Gastrocnemius medialis (tissue), 4 donors: ENCODE measurements around the gene EPHX1.

Experiments used
- CTCF ChIP-seq, 5 experiments: fragments of 450-650 bp in 3 of 5; fragments of 200-600 bp in 2 of 5; sonication (generic) in 2 of 5; IDR thresholded peaks in 4 of 5; conservative IDR thresholded peaks in 1 of 5; 1 replicate in 4 of 5; 2 replicates in 1 of 5; pipeline ENCODE4 v1.5.1; 2016 to 2019; ENCODE audit warnings: antibody characterized with exemption in 5 of 5, mild to moderate bottlenecking in 3 of 5, moderate library complexity in 3 of 5
- POLR2A ChIP-seq, 2 donors: fragments of 450-650 bp; IDR thresholded peaks; one replicate each; pipeline ENCODE4 v1.6.1; 2017; ENCODE audit warnings: antibody characterized with exemption in 2 of 2, mild to moderate bottlenecking in 2 of 2, moderate library complexity in 2 of 2

- TF ChIP-seq CTCF (IDR thresholded peaks at IDR 0.05 in 4 of 5, conservative IDR thresholded peaks at IDR 0.05 in 1 of 5) (no peak), POLR2A (IDR thresholded peaks at IDR 0.05) (no peak)
Measured at GRCh38 chr1:225874431-225874830, 64.5 kb downstream of the EPHX1 start.
